ENCODE results near the gene NELFE. TPM values are rescaled to one million over a fixed set of nuclear protein-coding genes. Genes with fewer than 3 reads are reported as not detected.

Gene NELFE
- total and polyA plus RNA-seq, 2 of the 13 experiments (the other 11 are each of a cell fraction or from before 2014, with no cell fraction given), result 51.3 to 69.8 TPM

DNA sequence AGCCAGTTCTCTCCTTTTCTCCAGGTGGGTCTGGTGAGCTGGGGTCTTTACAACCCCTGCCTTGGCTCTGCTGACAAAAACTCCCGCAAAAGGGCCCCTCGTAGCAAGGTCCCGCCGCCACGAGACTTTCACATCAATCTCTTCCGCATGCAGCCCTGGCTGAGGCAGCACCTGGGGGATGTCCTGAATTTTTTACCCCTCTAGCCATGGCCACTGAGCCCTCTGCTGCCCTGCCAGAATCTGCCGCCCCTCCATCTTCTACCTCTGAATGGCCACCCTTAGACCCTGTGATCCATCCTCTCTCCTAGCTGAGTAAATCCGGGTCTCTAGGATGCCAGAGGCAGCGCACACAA, 13.6 kb downstream of the NELFE start:
- no peaks in the 10 kb centered on the region for H4K20me1 ChIP-seq (ENCODE audit: insufficient read depth, low read length)
- H3K27ac ChIP-seq (ENCODE audit: extremely low read length, insufficient read depth, low read length), result peak overlapping the region; percentile 88
- no peak for DNase-seq (ENCODE audit: low spot score)
- H2AFZ ChIP-seq (ENCODE audit: low read length), result no peak overlapping the region
- ChIA-PET CTCF (ENCODE audit: low intra/inter-chr PET ratio, low total read pairs) (no interaction called here), POLR2A (interaction anchor here (0.7 to 5.1 kb wide), 53 partner anchors 8 to 1027 kb away, joined by 3 to 151 read pairs (median 5); partner anchors contain the start of genes ABHD16A, APOM, ATF6B and C2)
- H3K9ac ChIP-seq (ENCODE audit: insufficient read depth, low read depth, low read length), result peak overlapping the region; percentile 61
- intact Hi-C loops (cut with micrococcal nuclease; ENCODE audit: unreplicated experiment) (loop anchor here (1.0 to 2.0 kb wide), 3 partner anchors 18 to 47 kb away; partner anchors contain the start of genes C2 and ZBTB12), in situ Hi-C loops (cut with HindIII; ENCODE audit: extremely low pct_ligation_motif_present, low pct_unique_long_range_greater_than_20kb) (loop anchor here (5.0 kb wide), 1 partner anchor 43 kb away; the partner anchor contains the start of gene ZBTB12)
- 79% methylated on average over 9 of the region's 9 CpGs for WGBS (ENCODE audit: low lambda C conversion rate)
- H3K27me3 ChIP-seq (ENCODE audit: control insufficient read depth in 1 of 2, insufficient read depth in 2 of 2, low read length in 2 of 2), result no peaks in the 10 kb centered on the region; a peak in 1 of 5 replicates
- H3K4me1 ChIP-seq (ENCODE audit: insufficient read depth, low read length), result peaks cover 91% of the 10 kb centered on the region
- no peak for FAIRE-seq
- H3K4me3 ChIP-seq (replicated peaks in 1 of 3; ENCODE audit: insufficient read depth in 1 of 3, low read depth in 2 of 3, low read length in 3 of 3), result peak overlapping the region in 1 of 3 experiments; percentile 27; a peak in 1 of 6 replicates
- peak overlapping the region; percentile 61 for H3K4me2 ChIP-seq (ENCODE audit: low read depth, low read length)
- no peak for ATAC-seq
- peaks cover 11 to 61% of the 10 kb centered on the region in 2 experiments for H3K36me3 ChIP-seq (replicated peaks in 1 of 2; ENCODE audit: control insufficient read depth in 1 of 2, insufficient read depth in 2 of 2, low read length in 2 of 2)
- peaks cover 22% of the 10 kb centered on the region for H3K79me2 ChIP-seq (ENCODE audit: insufficient read depth, low read length)
- no peaks in the 10 kb centered on the region for H3K9me3 ChIP-seq (ENCODE audit: low read length)
- BruUV-seq (replicated peaks), result no TSS peak
- TF ChIP-seq ZFY (CRISPR knock-in tag; IDR thresholded peaks at IDR 0.05) (0 out of 2 replicates have a peak, but pooled peaks have one; percentile 3), KMT2B (CRISPR knock-in tag; IDR thresholded peaks at IDR 0.05) (no peak), ZNF878 (CRISPR knock-in tag; IDR thresholded peaks at IDR 0.05) (peak; percentile 26; the same call in 1 of the 2 replicates), ZKSCAN5 (CRISPR knock-in tag; IDR thresholded peaks at IDR 0.05) (peak; percentile 7; the same call in 1 of the 2 replicates), PAX8 (CRISPR knock-in tag; IDR thresholded peaks at IDR 0.05; ENCODE audit: borderline replicate concordance) (0 out of 2 replicates have a peak, but pooled peaks have one; percentile 49), MZF1 (CRISPR knock-in tag; IDR thresholded peaks at IDR 0.05; ENCODE audit: borderline replicate concordance) (no peak), ZNF879 (CRISPR knock-in tag; IDR thresholded peaks at IDR 0.05) (peak; percentile 42; the same call in 1 of the 2 replicates), ZNF232 (CRISPR knock-in tag; IDR thresholded peaks at IDR 0.05; ENCODE audit: borderline replicate concordance) (peak; percentile 59; the same call in 1 of the 2 replicates), CREB3 (CRISPR knock-in tag; IDR thresholded peaks at IDR 0.05) (no peak), ZNF329 (CRISPR knock-in tag; IDR thresholded peaks at IDR 0.05; ENCODE audit: low read depth) (0 out of 2 replicates have a peak, but pooled peaks have one; percentile 22), ZNF660 (CRISPR knock-in tag; IDR thresholded peaks at IDR 0.05; ENCODE audit: borderline replicate concordance, low read depth) (no peak), ZNF563 (CRISPR knock-in tag; IDR thresholded peaks at IDR 0.05) (no peak), ZNF12 (CRISPR knock-in tag; IDR thresholded peaks at IDR 0.05) (no peak), ZNF782 (CRISPR knock-in tag; IDR thresholded peaks at IDR 0.05; ENCODE audit: borderline replicate concordance) (0 out of 2 replicates have a peak, but pooled peaks have one; percentile 28), ZBTB38 (CRISPR knock-in tag; IDR thresholded peaks at IDR 0.05) (peak; percentile 81; the same call in 1 of the 2 replicates)
- TF ChIP-seq, protein P1, sequence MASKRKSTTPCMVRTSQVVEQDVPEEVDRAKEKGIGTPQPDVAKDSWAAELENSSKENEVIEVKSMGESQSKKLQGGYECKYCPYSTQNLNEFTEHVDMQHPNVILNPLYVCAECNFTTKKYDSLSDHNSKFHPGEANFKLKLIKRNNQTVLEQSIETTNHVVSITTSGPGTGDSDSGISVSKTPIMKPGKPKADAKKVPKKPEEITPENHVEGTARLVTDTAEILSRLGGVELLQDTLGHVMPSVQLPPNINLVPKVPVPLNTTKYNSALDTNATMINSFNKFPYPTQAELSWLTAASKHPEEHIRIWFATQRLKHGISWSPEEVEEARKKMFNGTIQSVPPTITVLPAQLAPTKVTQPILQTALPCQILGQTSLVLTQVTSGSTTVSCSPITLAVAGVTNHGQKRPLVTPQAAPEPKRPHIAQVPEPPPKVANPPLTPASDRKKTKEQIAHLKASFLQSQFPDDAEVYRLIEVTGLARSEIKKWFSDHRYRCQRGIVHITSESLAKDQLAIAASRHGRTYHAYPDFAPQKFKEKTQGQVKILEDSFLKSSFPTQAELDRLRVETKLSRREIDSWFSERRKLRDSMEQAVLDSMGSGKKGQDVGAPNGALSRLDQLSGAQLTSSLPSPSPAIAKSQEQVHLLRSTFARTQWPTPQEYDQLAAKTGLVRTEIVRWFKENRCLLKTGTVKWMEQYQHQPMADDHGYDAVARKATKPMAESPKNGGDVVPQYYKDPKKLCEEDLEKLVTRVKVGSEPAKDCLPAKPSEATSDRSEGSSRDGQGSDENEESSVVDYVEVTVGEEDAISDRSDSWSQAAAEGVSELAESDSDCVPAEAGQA (IDR thresholded peaks at IDR 0.05; ENCODE audit: low read depth), result 0 out of 2 replicates have a peak, but pooled peaks have one; percentile 9
- TF ChIP-seq, protein P1 (CRISPR knock-in tag; IDR thresholded peaks at IDR 0.05; ENCODE audit: borderline replicate concordance), result no peak
- TF ChIP-seq, protein P2, sequence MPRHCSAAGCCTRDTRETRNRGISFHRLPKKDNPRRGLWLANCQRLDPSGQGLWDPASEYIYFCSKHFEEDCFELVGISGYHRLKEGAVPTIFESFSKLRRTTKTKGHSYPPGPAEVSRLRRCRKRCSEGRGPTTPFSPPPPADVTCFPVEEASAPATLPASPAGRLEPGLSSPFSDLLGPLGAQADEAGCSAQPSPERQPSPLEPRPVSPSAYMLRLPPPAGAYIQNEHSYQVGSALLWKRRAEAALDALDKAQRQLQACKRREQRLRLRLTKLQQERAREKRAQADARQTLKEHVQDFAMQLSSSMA (CRISPR knock-in tag; IDR thresholded peaks at IDR 0.05), result no peak
